ENCODE data around the gene RTKN2.

Gene RTKN2

DNA sequence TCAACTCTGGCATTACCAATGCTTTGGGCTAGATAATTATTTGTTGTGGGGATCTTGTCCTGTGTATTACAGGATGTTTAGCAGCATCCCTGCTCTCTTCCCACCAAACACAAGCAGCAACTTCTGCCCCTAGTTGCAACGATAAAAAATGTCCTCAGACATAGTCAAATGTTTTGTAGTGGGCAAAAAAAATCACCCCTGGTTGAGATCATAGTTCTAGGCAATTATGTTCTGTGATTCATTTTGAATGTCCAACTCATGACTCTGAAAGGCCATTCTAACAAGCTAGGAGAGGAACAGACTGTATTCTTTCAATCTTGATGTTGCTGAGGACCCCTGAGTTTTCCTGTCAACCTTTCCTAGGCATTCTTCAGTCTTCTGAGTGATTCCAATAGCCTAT is 79.5 kb downstream of the RTKN2 start:
- Histone ChIP-seq H4K20me1 (ENCODE audit: low read depth, low read length) (no peaks in the 10 kb centered on the region), H3K9me2 (replicated peaks; ENCODE audit: insufficient read depth, low read length) (no peaks in the 10 kb centered on the region), H3K79me2 (ENCODE audit: insufficient read depth, low read length) (no peaks in the 10 kb centered on the region), H3K9ac (ENCODE audit: low read length) (no peak overlapping the region), H3K4me2 (ENCODE audit: low read depth, low read length, poor library complexity, severe bottlenecking) (no peak overlapping the region), H3K27me3 (ENCODE audit: low read length) (no peaks in the 10 kb centered on the region), H3K27ac (ENCODE audit: low read depth, low read length) (no peak overlapping the region), H3F3A (ENCODE audit: insufficient read depth) (peaks cover 9% of the 10 kb centered on the region), H3K4me3 (ENCODE audit: insufficient read depth, low read length, poor library complexity, severe bottlenecking) (no peak overlapping the region), H3K36me3 (ENCODE audit: low read length) (peaks cover 22% of the 10 kb centered on the region), H2AFZ (ENCODE audit: low read depth, low read length, severe bottlenecking) (no peak overlapping the region), H3K9me3 (ENCODE audit: insufficient read depth, low read length) (no peaks in the 10 kb centered on the region)
- TF ChIP-seq EZH2phosphoT487 (conservative IDR thresholded peaks at IDR 0.05; ENCODE audit: low read length) (no peak), CTCF (IDR thresholded peaks at IDR 0.05; ENCODE audit: insufficient read depth, low read length, poor library complexity, severe bottlenecking) (no peak)

- H3K9ac ChIP-seq (ENCODE audit: low read length), result no peak overlapping the region
- no peak overlapping the region for H3K27ac ChIP-seq (ENCODE audit: low read depth, low read length)
- H3K9me2 ChIP-seq (replicated peaks; ENCODE audit: insufficient read depth, low read length), result no peaks in the 10 kb centered on the region
- H3K9me3 ChIP-seq (ENCODE audit: insufficient read depth, low read length), result no peaks in the 10 kb centered on the region
- H3K4me3 ChIP-seq (ENCODE audit: insufficient read depth, low read length, poor library complexity, severe bottlenecking), result no peak overlapping the region
- peaks cover 11% of the 10 kb centered on the region for H3F3A ChIP-seq (ENCODE audit: insufficient read depth)
- no peaks in the 10 kb centered on the region for H3K79me2 ChIP-seq (ENCODE audit: insufficient read depth, low read length)
- H4K20me1 ChIP-seq (ENCODE audit: low read depth, low read length), result no peaks in the 10 kb centered on the region
- TF ChIP-seq CTCF (IDR thresholded peaks at IDR 0.05; ENCODE audit: insufficient read depth, low read length, poor library complexity, severe bottlenecking) (no peak), EZH2phosphoT487 (conservative IDR thresholded peaks at IDR 0.05; ENCODE audit: low read length) (no peak)
- H3K36me3 ChIP-seq (ENCODE audit: low read length), result peaks cover 21% of the 10 kb centered on the region; the same call in 1 of the 2 replicates
- H3K27me3 ChIP-seq (ENCODE audit: low read length), result no peaks in the 10 kb centered on the region
- no peak overlapping the region for H3K4me2 ChIP-seq (ENCODE audit: low read depth, low read length, poor library complexity, severe bottlenecking)
- no peak overlapping the region for H2AFZ ChIP-seq (ENCODE audit: low read depth, low read length, severe bottlenecking)
These were observed 80.5 kb downstream of the RTKN2 start for GRCh38 chr10:62188021-62188616.

DNA sequence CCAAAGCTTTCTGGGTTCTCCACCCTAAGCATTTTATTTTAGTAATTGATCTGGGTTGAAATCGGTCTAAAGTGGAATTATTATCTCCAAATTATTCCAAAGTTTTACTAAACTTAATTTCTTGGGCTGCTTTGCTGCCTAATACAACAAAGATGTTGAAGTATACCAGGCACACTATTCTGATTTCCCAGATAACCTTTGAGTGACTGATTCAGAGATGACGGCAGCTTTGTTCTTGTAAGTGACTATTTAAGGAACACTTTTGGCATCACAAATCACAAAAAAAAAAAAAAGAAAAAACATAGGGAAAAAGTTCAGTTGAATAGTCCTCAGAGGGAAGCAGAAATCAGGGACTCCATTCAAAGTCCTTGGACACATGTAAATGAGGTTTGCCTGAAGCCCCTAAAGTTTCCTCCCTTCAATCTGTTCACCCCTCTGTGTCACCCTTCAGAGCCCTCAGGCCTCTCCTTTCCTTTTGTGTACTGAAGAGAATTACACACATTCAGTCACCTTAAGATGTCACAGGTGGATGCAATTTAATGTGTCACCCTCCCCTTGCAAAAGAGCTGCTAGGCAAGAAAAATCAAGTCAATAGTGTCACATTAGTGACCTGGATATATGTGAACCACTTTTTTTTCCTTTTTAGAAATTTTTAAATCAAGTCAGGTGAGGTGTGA is 81.5 kb downstream of the RTKN2 start:
- Histone ChIP-seq H4K20me1 (ENCODE audit: low read depth, low read length) (no peaks in the 10 kb centered on the region), H3K4me3 (ENCODE audit: insufficient read depth, low read length, poor library complexity, severe bottlenecking) (no peak overlapping the region), H3K27me3 (ENCODE audit: low read length) (no peaks in the 10 kb centered on the region), H3K9ac (ENCODE audit: low read length) (no peak overlapping the region), H3K79me2 (ENCODE audit: insufficient read depth, low read length) (no peaks in the 10 kb centered on the region), H3K9me3 (ENCODE audit: insufficient read depth, low read length) (no peaks in the 10 kb centered on the region), H2AFZ (ENCODE audit: low read depth, low read length, severe bottlenecking) (no peak overlapping the region), H3F3A (ENCODE audit: insufficient read depth) (peaks cover 11% of the 10 kb centered on the region; the same call in 1 of the 2 replicates), H3K4me2 (ENCODE audit: low read depth, low read length, poor library complexity, severe bottlenecking) (no peak overlapping the region), H3K27ac (ENCODE audit: low read depth, low read length) (no peak overlapping the region), H3K9me2 (replicated peaks; ENCODE audit: insufficient read depth, low read length) (no peaks in the 10 kb centered on the region), H3K36me3 (ENCODE audit: low read length) (peaks cover 17% of the 10 kb centered on the region; the same call in 1 of the 2 replicates)
- TF ChIP-seq EZH2phosphoT487 (conservative IDR thresholded peaks at IDR 0.05; ENCODE audit: low read length) (no peak), CTCF (IDR thresholded peaks at IDR 0.05; ENCODE audit: insufficient read depth, low read length, poor library complexity, severe bottlenecking) (no peak)

Measured in SU-DHL-6 (cell line).